Mesendoderm (in vitro differentiated cells): ENCODE measurements around the gene TFDP2.
"Not testable (repeated sequence)": the region's sequence is repeated elsewhere in the genome, so short reads cannot be mapped to it uniquely, and the experiment has no call there.

Experiments
- DNase-seq: peaks from one replicate; pipeline ENCODE4 v3.0.0; 2013
- H2AK5ac ChIP-seq: 2 replicates; pipeline ENCODE4 v1.6.1; 2013; ENCODE audit warnings: low read length, inconsistent platforms
- H2BK120ac ChIP-seq: 2 replicates; pipeline ENCODE4 v1.6.1; 2013; ENCODE audit warnings: low read depth, mild to moderate bottlenecking, low read length, moderate library complexity, mixed read lengths
- H2BK15ac ChIP-seq: replicated peaks from 2 replicates; pipeline ENCODE4 v1.6.1; 2013; ENCODE audit warnings: low read depth, mild to moderate bottlenecking, moderate library complexity
- H2BK5ac ChIP-seq: 2 replicates; pipeline ENCODE4 v1.6.1; 2013; ENCODE audit warnings: low read length, inconsistent platforms
- H3K18ac ChIP-seq: 2 replicates; pipeline ENCODE4 v1.6.1; 2013; ENCODE audit warnings: mild to moderate bottlenecking, low read length, mixed read lengths
- H3K23ac ChIP-seq: one replicate; pipeline ENCODE4 v1.6.1; 2013; ENCODE audit warnings: low read length
- H3K27ac ChIP-seq: 2 replicates; pipeline ENCODE4 v1.5.1; 2013; ENCODE audit warnings: low read depth, mild to moderate bottlenecking, inconsistent platforms, low read length, moderate library complexity
- H3K27me3 ChIP-seq: 2 replicates; pipeline ENCODE4 v1.6.1; 2013; ENCODE audit warnings: low read length, control low read depth, mild to moderate bottlenecking, inconsistent platforms; ENCODE audit not compliant: insufficient read depth, poor library complexity
- H3K36me3 ChIP-seq: 2 replicates; pipeline ENCODE4 v1.6.1; 2013; ENCODE audit warnings: low read length, inconsistent platforms; ENCODE audit not compliant: control insufficient read depth, insufficient read depth
- H3K4ac ChIP-seq: one replicate; pipeline ENCODE4 v1.6.1; 2013; ENCODE audit warnings: low read depth, mild to moderate bottlenecking, low read length, moderate library complexity
- H3K4me1 ChIP-seq: 2 replicates; pipeline ENCODE4 v1.6.1; 2013; ENCODE audit warnings: low read depth, low read length, inconsistent platforms; ENCODE audit not compliant: control insufficient read depth
- H3K4me2 ChIP-seq: 2 replicates; pipeline ENCODE4 v1.6.1; 2013; ENCODE audit warnings: low read length
- H3K4me3 ChIP-seq: 2 replicates; pipeline ENCODE4 v1.5.1; 2013; ENCODE audit warnings: mild to moderate bottlenecking, low read length
- H3K56ac ChIP-seq: one replicate; pipeline ENCODE4 v1.6.1; 2013; ENCODE audit warnings: low read length
- H3K79me1 ChIP-seq: 2 replicates; pipeline ENCODE4 v1.6.1; 2013; ENCODE audit warnings: low read length, inconsistent platforms
- H3K79me2 ChIP-seq: 2 replicates; pipeline ENCODE4 v1.6.1; 2013; ENCODE audit warnings: mild to moderate bottlenecking, low read length; ENCODE audit not compliant: control insufficient read depth, insufficient read depth
- H3K9ac ChIP-seq: 2 replicates; pipeline ENCODE4 v1.6.1; 2013; ENCODE audit warnings: low read length, inconsistent platforms
- H4K5ac ChIP-seq: one replicate; pipeline ENCODE4 v1.6.1; 2013; ENCODE audit warnings: low read length
- H4K8ac ChIP-seq: one replicate; pipeline ENCODE4 v1.6.1; 2013; ENCODE audit warnings: low read depth, mild to moderate bottlenecking, control low read depth, low read length, moderate library complexity
- WGBS: extraction: QIAGEN DNeasy Blood & Tissue Kit; methylation state at CpG from one replicate; pipeline ENCODE4 v1.1.7; 2013; ENCODE audit warnings: low lambda C conversion rate, missing lambda C conversion rate; ENCODE audit not compliant: insufficient coverage; ENCODE audit errors: extremely low coverage; 5-methylcytosine and 5-hydroxymethylcytosine counted together

Gene TFDP2

GRCh38 chr3:142151240-142151639 lies 1.9 kb upstream of the TFDP2 start:
- Histone ChIP-seq H3K4ac (no peak overlapping the region), H2BK120ac (no peak overlapping the region), H2AK5ac (no peak overlapping the region), H4K5ac (no peak overlapping the region), H3K18ac (no peak overlapping the region), H3K23ac (no peak overlapping the region), H3K79me1 (no peaks in the 10 kb centered on the region), H3K56ac (no peak overlapping the region), H3K36me3 (no peaks in the 10 kb centered on the region), H3K9ac (no peak overlapping the region), H4K8ac (no peak overlapping the region), H3K4me1 (no peaks in the 10 kb centered on the region), H3K27ac (no peak overlapping the region), H3K4me2 (no peak overlapping the region), H2BK5ac (no peak overlapping the region), H2BK15ac (no peak overlapping the region), H3K27me3 (no peaks in the 10 kb centered on the region), H3K4me3 (no peak overlapping the region), H3K79me2 (no peaks in the 10 kb centered on the region)
- no peak for DNase-seq
- WGBS, result no CpG with 5 or more reads among the region's 3 CpGs

DNA sequence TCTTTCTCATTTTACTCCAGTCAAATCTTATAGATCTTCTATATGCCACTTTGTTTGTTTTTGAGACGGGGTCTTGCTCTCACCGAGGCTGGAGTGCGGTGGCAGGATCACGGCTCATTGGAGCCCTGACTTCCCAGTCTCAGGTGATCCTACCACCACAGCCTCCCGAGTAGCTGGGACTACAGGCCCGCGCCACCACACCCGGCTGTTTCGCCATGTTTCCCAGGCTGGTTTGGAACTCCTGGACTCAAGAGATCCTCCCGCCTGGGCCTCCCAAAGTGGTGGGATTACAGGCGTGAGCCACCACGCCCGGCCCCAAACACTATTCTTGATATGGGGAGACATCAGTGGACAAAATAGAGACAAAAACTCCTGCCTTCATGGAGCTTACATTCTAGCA lies 927 bp upstream of the TFDP2 start:
- no peak for DNase-seq
- Histone ChIP-seq H3K79me2 (no peaks in the 10 kb centered on the region), H2BK5ac (no peak overlapping the region), H3K4me2 (no peak overlapping the region), H2AK5ac (no peak overlapping the region), H3K27me3 (no peaks in the 10 kb centered on the region), H3K23ac (no peak overlapping the region), H2BK15ac (no peak overlapping the region), H3K4ac (no peak overlapping the region), H2BK120ac (no peak overlapping the region), H3K4me3 (no peak overlapping the region), H4K8ac (no peak overlapping the region), H4K5ac (no peak overlapping the region), H3K79me1 (no peaks in the 10 kb centered on the region), H3K27ac (no peak overlapping the region), H3K9ac (no peak overlapping the region), H3K56ac (no peak overlapping the region), H3K36me3 (no peaks in the 10 kb centered on the region), H3K4me1 (no peaks in the 10 kb centered on the region), H3K18ac (no peak overlapping the region)
- no CpG with 5 or more reads among the region's 13 CpGs for WGBS

GRCh38 chr3:142149673-142149992 lies 289 bp upstream of the TFDP2 start:
- DNase-seq, result no peak
- H3K4ac ChIP-seq, result no peak overlapping the region
- H2BK120ac ChIP-seq, result no peak overlapping the region
- H2AK5ac ChIP-seq, result no peak overlapping the region
- peak overlapping the region; percentile 36 for H3K56ac ChIP-seq
- H3K18ac ChIP-seq, result no peak overlapping the region
- no peak overlapping the region for H3K27ac ChIP-seq
- no peaks in the 10 kb centered on the region for H3K36me3 ChIP-seq
- WGBS, result no CpG with 5 or more reads among the region's 14 CpGs
- no peak overlapping the region for H4K8ac ChIP-seq
- H3K4me3 ChIP-seq, result no peak overlapping the region
- peak overlapping the region; percentile 48 for H3K4me2 ChIP-seq
- H2BK15ac ChIP-seq, result no peak overlapping the region
- H3K9ac ChIP-seq, result peak overlapping the region; percentile 41
- no peaks in the 10 kb centered on the region for H3K4me1 ChIP-seq
- H3K79me1 ChIP-seq, result no peaks in the 10 kb centered on the region
- H3K23ac ChIP-seq, result no peak overlapping the region
- no peaks in the 10 kb centered on the region for H3K79me2 ChIP-seq
- no peak overlapping the region for H4K5ac ChIP-seq
- no peak overlapping the region for H2BK5ac ChIP-seq
- no peaks in the 10 kb centered on the region for H3K27me3 ChIP-seq

- H3K27ac ChIP-seq, result no peak overlapping the region
- H3K18ac ChIP-seq, result no peak overlapping the region
- no peaks in the 10 kb centered on the region for H3K79me2 ChIP-seq
- H3K79me1 ChIP-seq, result no peaks in the 10 kb centered on the region
- WGBS, result no CpG with 5 or more reads among the region's 11 CpGs
- H2AK5ac ChIP-seq, result no peak overlapping the region
- H4K5ac ChIP-seq, result no peak overlapping the region
- no peak for DNase-seq
- H3K23ac ChIP-seq, result no peak overlapping the region
- no peaks in the 10 kb centered on the region for H3K27me3 ChIP-seq
- H2BK15ac ChIP-seq, result no peak overlapping the region
- H3K4me2 ChIP-seq, result peak overlapping the region; percentile 54
- no peak overlapping the region for H3K4ac ChIP-seq
- peak overlapping the region; percentile 56 for H4K8ac ChIP-seq
- H3K36me3 ChIP-seq, result no peaks in the 10 kb centered on the region
- no peak overlapping the region for H2BK5ac ChIP-seq
- H3K9ac ChIP-seq, result peak overlapping the region; percentile 65
- H3K4me1 ChIP-seq, result no peaks in the 10 kb centered on the region
- peak overlapping the region; percentile 45 for H3K4me3 ChIP-seq
- peak overlapping the region; percentile 72 for H3K56ac ChIP-seq
- no peak overlapping the region for H2BK120ac ChIP-seq
Measured at GRCh38 chr3:142148044-142148791, 1.1 kb downstream of the TFDP2 start.

DNA sequence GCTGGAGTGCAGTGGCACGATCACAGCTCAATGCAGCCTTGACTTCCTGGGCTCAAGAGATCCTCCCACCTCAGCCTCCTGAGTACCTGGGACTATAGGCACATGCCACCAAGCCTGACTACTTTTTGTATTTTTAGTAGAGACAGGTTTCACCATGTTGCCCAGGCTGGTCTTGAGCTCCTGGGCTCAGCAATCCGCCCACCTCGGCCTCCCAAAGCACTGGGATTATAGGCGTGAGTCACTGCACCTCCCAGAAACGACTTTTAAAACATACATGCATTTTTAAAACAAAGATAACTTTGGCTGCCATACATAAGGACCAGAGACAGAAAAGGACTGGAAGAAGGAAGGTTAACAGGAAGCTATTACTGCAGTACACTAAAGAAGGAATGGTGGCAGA lies 4.8 kb downstream of the TFDP2 start:
- not testable (repeated sequence) for H3K4me1 ChIP-seq, H3K56ac ChIP-seq, H2BK120ac ChIP-seq, H4K8ac ChIP-seq, H2BK15ac ChIP-seq, H3K79me2 ChIP-seq, H3K4me3 ChIP-seq, H2AK5ac ChIP-seq, H3K9ac ChIP-seq, H3K36me3 ChIP-seq, H3K27me3 ChIP-seq, H3K27ac ChIP-seq, H3K4me2 ChIP-seq, H4K5ac ChIP-seq, H3K23ac ChIP-seq, H2BK5ac ChIP-seq, DNase-seq, H3K79me1 ChIP-seq, H3K4ac ChIP-seq, H3K18ac ChIP-seq
- no CpG with 5 or more reads among the region's 5 CpGs for WGBS
